Measurements from ENCODE around the gene ELK4.

The ELK4 gene, protein sequence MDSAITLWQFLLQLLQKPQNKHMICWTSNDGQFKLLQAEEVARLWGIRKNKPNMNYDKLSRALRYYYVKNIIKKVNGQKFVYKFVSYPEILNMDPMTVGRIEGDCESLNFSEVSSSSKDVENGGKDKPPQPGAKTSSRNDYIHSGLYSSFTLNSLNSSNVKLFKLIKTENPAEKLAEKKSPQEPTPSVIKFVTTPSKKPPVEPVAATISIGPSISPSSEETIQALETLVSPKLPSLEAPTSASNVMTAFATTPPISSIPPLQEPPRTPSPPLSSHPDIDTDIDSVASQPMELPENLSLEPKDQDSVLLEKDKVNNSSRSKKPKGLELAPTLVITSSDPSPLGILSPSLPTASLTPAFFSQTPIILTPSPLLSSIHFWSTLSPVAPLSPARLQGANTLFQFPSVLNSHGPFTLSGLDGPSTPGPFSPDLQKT

DNA sequence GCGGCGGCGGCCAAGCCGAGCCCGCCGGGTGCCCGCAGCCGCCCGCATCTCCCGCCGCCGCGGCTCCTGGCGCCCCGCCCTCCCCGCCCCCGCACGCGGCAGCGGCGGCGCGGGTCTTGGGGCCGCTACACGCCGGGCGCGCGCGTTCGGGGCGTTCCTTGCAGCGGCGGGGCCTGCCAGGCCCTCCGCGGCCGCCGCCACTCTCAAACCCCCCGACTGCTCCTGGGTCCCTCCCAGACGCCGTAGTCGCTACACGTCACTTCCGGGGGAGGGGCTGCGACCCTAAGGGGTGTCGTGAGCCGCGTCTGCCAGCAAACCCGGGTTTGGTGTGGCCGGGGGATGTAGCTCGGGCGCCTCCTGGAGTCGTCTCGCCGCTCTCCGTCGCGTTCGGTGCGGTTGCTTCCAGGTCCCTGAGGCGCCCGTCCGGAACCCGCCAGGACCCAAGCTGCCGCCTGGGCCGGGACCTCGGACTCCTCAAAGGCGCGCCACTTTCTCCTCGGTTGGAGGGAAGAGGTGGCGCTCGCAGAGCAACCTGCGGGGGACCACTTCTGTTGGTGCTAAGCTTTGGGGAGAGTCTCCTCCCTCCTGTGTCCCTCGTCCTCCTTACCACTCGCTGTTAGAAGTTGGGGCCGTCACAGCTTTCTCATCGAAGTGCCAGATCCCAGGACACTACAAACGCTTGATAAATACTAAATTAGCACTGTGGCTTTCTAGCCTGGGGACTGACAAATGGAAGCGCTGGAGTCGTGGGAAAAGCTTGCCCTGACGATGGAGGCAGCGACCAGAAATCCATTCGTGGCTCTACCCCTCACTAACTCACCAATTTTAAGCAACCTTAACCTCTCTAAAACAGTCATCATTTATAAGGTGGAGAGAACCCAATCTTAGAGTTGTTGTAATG is at the start of gene ELK4:
Gene ELK4, minus strand, starts transcription at position 244 of the 901 bp plus-strand sequence. CDS start 8,129 bp downstream, outside the sequence.
- peak; percentile 98 for DNase-seq

DNA sequence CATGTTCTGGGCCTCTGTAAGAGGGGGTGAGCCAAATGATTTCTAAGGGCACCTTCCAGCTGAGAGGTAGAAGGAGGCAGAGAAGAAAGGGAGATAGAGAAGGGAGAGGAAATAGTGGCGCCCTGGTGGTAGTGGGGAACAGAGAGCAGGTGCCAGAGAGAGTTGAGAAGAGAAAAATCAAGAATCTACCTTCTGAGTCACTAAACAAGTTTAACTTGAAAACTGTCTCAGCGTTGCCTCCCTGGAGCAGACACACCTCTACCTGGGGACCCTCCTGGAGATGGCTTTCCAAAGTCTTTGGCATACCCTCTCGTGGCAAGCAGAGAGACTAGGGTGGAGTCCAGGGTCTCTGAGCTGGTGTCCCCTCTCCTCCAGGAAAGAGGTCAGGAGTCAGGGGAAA is 49.6 kb upstream of the ELK4 start:
- no peak for DNase-seq

DNA sequence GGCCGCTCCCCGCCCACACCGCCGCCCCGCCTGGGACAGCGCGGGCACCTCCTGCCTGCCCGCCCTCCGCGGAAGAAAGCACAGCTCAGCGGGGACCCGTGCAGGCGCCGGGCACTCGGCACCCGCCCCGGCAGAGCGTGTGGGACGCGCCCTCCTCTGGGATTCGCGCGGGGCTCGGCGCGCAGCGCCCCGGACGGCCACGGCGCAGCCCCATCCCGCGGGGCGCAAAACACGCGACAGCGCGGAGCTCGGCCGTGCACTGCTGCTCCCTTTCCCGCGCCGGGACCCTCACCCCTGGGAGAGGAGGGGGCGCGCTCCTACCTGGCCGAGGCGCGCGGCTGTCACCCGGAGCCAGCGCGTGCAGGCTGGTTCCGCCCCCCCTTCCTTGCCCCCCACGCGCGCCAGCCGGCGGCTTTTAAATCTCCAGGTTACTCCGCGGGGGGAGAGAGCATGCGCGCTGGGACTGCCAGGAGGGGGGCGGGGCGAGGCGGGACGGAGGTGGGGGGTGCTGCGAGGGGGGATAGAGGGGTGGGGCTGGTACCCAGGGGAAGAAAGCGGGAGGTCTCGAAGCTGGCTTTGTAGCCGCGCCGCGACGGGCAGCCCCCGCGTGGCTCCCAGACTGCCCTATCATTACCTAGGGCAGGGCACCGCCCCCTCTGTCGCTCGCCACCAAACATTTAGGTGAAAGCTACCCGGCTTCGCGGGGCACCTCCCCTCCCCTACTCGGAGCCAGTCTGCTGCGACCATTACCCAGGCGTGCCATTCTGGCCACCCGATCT is 48.5 kb upstream of the ELK4 start, which contains the start of gene SLC45A3:
Gene SLC45A3, minus strand, starts transcription at position 437 of the 779 bp plus-strand sequence. CDS start 15,853 bp downstream, outside the sequence.
- peak; percentile 68 for DNase-seq

DNA sequence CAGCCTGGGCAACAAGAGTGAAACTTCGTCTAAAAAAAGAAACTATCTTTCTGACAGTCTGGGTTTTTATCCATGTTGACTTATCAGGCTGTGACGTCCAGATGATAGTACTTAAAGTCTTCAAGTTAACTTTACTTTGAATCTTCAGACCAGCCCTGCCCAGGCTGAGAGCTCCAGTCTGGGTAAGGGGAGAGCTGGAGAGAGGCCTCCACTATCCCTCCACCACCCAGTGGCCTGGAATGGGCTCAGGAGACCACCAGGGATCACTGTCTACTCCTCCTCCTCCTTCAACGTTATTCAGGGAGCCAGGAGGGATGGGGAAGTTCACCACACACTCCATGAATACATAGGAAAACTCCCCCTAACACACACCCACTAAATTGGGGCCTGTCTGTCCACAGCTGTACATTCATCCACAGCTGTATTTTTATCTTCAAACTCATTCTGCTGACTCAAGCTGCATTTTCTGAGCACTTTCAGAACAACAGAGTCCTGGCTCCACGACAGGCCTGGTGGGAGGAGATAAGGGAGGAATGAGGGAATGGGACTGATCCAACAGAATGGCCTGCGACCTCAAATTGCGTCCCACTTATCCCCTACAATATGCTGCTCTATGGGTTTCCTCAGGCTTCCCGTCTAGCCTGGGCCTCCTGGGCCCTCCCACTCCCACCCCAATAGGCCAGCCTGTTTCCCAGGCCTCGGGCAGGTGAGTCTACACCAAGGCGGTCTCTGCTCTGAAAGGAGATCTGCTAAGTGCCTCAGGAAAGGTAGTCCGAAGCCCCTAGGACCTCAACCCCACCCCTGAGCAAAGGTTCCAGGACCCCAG is 46.7 kb upstream of the ELK4 start:
- DNase-seq, result no peak

DNA sequence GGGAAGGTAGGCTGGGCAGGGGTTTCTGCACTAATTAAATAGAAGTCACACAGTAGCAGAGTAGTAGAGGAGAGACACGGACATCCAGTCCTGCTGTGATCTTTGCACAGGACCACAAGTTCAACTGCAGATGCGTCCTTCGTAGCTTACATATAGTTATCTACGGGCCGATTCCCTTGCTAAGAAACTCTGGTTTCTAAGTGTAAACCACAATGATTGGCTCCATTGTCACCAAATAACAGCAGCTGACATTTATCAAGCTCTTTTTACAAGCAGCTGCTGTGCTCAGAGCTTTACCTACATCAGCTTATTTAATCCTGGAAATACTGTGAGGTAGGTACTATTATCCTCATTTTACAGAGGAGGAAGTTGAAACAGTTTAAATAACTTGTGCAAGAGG is 45.4 kb upstream of the ELK4 start:
- DNase-seq, result no peak

DNA sequence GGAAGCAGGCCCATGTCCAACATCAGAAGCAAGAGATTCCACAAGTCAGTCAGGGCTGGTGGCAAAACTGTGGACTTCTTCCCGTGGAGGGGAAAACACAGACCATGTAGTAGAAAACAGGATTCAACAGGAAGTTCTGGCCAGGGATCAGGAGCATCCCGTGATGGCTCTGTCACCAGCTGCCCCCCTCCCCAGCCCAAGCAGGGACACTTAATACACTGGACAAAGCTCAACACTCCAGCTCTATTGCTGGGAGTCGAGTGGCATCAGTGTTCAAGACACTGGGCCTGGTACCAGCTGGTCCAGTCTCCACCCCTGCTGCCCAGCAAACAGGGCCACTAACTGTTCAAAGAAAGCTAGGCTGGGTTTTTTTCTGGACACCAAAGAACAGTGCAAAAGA is 44.8 kb upstream of the ELK4 start:
- DNase-seq, result no peak

DNA sequence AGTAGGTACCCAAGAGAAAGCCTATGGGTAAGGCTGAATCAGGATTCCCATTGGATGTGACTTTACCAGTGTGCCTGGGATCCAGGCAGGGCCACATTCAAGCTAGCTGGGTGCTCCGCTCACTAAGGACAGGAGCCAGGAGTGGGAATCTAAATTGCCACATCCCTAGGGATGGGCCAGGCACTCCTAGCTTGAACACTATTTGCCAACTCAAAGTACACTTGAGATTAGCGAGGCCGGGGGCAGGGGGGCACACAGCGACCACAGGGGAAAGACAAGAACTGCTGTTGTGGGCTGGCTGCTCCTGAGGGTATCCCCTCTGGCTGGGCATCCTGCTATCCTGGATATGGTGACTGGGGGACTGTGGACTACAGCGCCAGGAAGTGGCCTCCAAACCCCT is 44.2 kb upstream of the ELK4 start:
- DNase-seq, result no peak

DNA sequence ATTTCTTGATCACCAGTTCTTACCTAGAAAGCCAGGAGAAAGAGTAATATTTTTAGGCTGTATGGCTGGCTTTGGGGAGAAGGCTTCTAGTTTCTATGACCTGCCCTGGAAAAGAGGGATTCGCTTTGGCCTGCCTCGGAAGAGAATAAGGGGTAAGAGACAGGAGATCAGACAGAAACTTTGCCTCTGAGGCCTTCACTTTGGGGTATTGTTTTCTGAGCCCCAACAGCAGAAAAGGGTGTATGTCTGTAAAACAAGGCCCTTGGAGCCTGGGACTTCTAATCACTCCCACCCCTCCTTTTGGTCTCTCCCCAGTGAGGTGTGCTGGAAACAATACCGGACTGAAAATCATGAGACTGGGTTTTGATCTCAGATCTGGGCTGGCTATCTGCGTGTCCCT is 43.4 kb upstream of the ELK4 start:
- no peak for DNase-seq

DNA sequence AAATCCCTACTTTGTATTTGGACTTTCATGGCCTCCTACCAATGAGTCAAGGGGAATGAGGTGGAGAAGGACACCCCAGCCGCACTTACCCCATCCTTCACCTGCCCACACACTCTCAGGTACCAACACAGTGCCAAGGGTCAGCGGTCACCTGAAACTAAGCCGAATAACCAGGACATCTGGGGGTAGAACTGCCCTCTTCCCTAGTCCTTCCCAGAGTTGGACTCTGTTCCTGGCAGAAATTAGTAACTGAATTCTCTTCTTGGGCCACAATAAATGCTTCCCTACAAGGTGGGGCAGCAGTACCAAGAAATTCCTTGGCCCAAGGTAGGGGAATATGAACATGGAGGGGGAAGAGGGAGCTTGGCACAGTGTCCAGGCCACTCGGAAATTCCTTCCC is 41.2 kb upstream of the ELK4 start:
- no peak for DNase-seq

DNA sequence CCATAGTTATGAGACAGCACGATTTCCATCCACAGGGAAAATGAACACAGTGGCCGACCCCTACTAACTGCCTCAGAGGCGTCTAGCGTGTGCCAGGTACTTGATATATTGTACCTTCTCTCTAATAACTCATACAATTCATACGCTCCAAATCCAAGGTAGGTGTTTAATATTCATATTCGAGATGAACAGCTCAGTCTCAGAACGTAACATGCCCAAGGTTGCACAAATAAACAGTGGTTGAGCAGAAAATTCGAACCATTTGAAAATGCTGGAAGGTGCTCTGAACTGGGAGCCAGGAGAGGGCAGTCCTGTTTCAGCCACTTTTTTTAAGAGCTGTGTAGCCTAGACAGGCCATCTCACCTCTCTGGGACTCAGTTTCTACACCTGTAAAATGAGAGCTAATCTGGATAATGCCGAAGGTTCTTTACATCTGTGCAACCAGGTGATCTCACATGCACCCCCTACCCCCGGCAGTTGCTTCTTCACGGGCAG is 40.6 kb upstream of the ELK4 start:
- DNase-seq, result no peak

DNA sequence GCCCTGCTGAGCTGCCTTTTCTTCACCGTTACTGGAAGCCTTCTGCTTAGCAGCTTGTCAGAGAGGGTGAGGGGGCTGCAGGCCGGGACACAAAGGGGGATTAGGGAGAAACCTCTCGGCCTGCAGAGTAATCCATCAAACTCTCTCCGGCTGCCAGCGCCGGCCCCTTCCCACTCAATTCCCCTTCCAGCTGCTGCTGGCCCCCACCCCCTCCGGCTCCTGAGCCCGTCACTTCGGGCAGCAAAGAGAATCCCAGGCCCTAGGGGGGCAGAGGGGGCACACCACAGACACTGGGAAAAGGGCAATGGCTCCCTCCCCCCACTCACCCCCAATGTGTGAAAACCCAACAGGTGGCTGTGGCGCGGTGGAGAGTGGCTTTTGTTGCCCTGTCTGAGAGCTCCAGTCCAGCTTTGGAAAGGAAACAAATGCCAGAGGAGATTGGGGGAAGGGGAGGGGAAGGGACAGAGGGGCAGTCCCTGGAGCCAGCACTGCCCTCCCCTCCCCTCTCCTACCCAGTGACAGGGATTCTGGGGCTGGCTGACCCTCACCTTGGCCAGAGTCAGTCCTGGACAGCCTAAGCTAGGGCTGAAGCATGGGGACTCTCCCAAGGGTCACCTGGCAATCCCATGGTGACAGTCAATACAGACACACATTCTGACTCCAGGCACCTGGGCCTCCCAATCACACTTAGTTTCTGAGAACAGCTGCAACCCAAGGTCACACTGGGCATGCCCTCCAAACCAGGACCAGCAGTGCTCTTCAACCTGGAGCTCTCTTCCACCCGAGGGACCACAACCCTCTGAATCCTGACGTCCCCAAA is 39.0 kb upstream of the ELK4 start:
- peak; percentile 59 for DNase-seq

DNA sequence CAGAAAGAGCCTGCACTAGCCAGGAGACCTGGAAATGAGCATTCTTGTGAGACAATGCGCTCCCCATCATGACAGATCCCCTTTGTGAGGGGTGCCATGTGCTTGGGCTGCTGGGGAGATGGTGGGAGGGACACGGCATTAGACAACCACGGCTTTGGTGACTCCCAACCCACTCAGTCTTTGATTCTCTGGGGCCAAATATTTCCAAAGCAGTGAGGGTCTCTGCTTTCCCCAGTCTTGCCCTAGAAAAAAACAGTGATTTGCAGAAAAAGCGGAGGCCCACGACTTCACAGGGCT is 38.3 kb upstream of the ELK4 start:
- no peak for DNase-seq

DNA sequence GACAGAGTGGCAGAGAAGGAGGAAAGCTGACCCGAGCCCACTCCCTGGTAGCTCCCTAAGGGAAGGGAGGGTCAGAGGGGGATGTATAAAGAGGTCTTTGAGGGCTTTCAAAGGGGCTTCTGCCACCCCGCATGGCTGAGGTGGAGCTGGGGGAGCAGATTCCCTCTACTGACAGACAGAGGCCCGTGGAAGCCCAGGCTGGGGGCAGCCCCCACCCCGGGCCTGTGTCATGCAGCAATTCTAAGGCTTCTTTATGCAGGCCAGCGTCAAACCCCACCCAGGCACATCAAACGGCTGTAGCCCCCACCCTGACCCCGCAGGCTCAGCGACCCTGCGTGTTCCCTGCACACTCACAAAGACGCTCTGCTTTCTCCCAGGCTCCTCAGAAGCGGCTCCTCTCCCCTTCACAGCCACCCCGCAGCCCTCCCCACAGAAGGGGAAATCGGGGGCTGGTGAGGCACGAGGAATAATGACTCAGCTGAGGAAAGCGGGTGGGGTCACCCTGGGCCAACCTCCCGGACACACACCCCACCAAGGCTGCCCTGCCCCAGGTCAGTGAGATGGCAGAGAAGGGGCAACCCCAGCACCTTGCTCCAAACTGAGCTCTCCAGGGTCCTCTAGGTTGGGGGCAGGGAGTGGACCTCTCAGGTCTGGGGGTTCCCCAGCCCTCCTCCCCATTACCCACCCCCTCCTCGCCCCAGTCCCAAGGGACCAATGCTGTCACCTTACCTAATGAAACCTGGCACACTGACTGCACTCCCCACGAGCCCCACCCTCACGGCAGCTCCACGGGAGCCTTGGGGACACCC is 37.7 kb upstream of the ELK4 start:
- DNase-seq, result peak; percentile 50

DNA sequence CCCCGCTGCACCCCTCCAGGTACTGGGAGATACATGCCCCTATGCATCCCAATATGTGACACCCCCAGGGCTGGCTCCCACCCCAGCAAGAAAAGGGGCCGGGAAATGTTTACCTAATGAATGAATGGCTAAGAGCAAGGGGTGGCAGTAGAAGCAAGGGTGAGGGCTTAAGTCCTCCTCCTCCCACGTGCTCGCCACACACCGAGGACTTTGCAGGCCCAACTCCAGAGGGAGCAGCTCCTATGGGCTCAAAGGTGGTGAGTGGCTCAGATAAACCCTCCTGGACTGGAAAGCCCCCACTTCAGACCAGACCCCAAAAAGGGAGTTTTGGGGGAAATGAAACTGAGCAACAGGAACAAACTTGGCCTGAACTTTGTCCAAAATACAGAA is 37.1 kb upstream of the ELK4 start:
- DNase-seq, result no peak

DNA sequence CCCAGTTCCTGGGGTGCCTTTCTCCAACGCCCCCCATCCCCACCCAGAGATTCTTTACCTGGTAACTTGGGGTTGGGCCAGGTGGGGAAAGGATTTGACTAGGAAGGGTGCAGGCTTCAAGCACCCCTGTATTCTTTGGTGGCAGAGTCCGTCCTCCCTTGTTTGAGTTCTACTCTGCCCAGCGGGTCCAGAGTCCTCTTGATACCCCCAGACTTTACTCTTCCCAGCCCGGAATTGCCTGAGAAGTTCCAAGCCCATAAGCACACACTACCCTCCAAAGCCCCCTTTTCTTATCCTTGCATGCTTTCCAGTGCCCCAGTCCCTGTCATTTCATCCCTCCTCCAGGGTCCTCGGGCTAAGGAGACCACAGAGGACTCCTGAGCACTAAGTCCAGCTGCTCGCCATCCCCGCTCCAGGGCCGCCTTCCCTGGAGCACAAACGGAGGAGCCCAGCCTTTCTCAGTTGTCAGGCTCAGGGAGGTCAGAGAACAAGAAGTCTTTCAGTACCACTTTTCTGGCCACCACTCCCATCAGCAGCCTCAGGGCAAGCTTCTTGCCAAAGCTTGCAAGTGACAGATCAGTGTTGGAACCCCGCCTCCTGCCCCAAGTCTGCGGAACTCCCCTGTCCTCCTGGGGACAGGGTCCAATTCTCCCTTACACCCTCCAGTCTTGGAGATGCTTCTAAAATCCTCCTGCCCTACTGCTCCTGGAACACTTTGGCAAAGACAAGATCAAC is 36.3 kb upstream of the ELK4 start:
- DNase-seq, result no peak

DNA sequence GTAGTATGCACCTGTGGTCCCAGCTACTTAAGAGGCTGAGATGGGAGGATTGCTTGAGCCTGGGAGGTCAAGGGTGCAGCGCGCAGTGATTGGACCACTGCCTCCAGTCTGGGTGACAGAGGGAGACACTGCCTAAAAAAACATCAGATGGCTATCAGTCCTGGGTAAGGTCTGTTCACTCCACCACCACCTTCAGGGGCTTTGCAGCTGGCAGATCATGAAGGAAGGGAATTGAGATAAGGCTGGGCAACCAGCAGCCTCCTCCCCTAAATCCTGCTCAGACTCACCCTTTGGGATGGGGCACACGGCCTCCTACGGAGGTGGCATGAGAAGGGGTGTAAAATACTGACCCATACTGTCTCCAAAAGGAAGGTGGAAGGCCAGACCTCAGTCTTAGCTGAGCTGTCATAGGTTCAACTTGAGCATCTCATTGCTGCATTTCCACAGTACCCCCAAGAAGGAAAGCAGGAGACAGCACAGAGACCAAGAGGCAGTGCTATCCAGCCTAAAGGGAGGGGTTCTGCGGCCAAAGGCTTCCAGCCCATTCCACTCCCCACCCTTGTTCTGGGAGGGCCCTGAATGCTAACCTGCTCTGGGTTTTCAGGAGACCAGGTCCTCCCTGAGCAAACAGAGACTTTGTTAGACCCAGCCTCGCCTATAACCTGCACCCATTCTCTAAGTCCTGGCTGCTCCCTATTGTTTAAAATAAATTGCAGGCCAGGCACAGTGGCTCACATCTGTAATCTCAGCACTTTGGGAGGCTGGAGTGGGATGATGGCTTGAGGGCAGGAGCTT is 34.8 kb upstream of the ELK4 start:
- no peak for DNase-seq

DNA sequence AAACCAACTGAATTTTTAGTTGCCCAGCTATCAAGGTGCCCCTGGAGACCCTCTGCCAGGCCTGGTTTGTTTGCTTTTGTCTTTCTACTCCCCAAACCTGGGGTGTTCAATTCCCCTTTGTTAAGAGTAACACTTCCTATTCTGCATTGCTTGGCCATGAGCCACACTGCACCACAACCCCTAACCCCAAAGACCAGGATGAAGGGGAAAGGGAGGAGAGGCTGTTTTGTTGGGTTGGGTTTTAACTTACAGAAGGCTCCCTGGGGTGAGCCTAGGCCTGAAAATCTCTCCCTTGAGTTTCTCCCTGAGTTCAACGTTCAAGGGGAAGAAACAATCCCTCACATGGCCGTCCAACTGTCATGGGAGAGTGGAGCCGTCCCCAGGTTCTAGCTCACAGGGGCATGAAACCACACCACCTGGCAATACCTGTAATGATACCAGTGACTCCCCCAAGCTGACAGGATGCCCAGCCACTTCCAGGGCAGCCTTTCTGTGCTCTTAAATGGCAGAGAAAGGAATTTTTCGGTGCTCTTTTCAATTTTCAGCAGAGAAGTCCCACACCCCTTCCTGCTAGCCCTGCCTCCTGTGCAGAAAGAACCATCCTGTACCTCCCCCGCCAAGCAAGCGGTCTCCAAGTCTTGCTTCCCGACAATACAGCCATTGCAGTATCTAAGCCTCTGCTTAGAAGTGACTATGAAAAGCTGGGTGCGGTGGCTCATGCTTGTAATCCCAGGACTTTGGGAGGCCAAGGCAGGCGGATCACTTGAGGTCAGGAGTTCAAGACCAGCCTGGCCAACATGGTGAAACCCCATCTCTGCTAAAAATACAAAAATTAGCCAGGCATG is 33.6 kb upstream of the ELK4 start:
- no peak for DNase-seq

Measured in retina (tissue), 1 donor.